GM23338 (cell line): ENCODE measurements around the gene NOL9. TPM values are rescaled to one million over a fixed set of nuclear protein-coding genes. Genes with fewer than 3 reads are reported as not detected.

ENCODE experiments used
- ATAC-seq: fragments of 200-7000 bp; cut with Tn5 transposase; 3 replicates; pipeline ENCODE4 v1.9.1; 2020
- DNase-seq: peaks from one replicate; pipeline ENCODE4 v3.0.0-alpha.2; 2015; ENCODE audit warnings: low spot score
- H2AFZ ChIP-seq: fragments of 200-600 bp; sonication (generic); 2 replicates; pipeline ENCODE4 v1.8.0; 2016; ENCODE audit warnings: antibody characterized with exemption, mild to moderate bottlenecking, moderate library complexity
- H3F3A ChIP-seq: fragments of 200-600 bp; sonication (generic); replicated peaks from 2 replicates; pipeline ENCODE4 v1.8.0; 2017; ENCODE audit warnings: antibody characterized with exemption, mixed run types, low read depth
- H3K27ac ChIP-seq: fragments of 200-600 bp; sonication (generic); 2 replicates; pipeline ENCODE4 v1.6.1; 2016; ENCODE audit warnings: low read depth
- H3K27me3 ChIP-seq: fragments of 200-600 bp; sonication (generic); 2 replicates; pipeline ENCODE4 v1.8.0; 2016; ENCODE audit warnings: mild to moderate bottlenecking, mixed run types, moderate library complexity; ENCODE audit not compliant: insufficient read depth
- H3K36me3 ChIP-seq: fragments of 200-600 bp; sonication (generic); 2 replicates; pipeline ENCODE4 v1.8.0; 2016; ENCODE audit warnings: mild to moderate bottlenecking; ENCODE audit not compliant: insufficient read depth
- H3K4me1 ChIP-seq: fragments of 200-600 bp; sonication (generic); 2 replicates; pipeline ENCODE4 v1.8.0; 2016; ENCODE audit warnings: mild to moderate bottlenecking, moderate library complexity; ENCODE audit not compliant: insufficient read depth
- H3K4me2 ChIP-seq: fragments of 200-600 bp; sonication (generic); 2 replicates; pipeline ENCODE4 v1.7.1; 2017; ENCODE audit warnings: mixed run types
- H3K4me3 ChIP-seq: fragments of 200-600 bp; sonication (generic); 2 replicates; pipeline ENCODE4 v1.6.1; 2016; ENCODE audit warnings: mixed run types
- H3K79me2 ChIP-seq: fragments of 200-600 bp; sonication (generic); replicated peaks from 2 replicates; pipeline ENCODE4 v1.8.0; 2017; ENCODE audit warnings: mild to moderate bottlenecking; ENCODE audit not compliant: insufficient read depth
- H3K9me2 ChIP-seq: fragments of 200-600 bp; sonication (generic); 2 replicates; pipeline ENCODE4 v1.8.0; 2017; ENCODE audit not compliant: insufficient read depth
- H4K20me1 ChIP-seq: fragments of 200-600 bp; sonication (generic); replicated peaks from 2 replicates; pipeline ENCODE4 v1.8.0; 2017; ENCODE audit warnings: mild to moderate bottlenecking; ENCODE audit not compliant: insufficient read depth
- H3K27ac Mint-ChIP-seq: 2 replicates; pipeline ENCODE4 v1.8.0; 2020; ENCODE audit warnings: inconsistent platforms, mild to moderate bottlenecking, moderate library complexity, mixed read lengths
- H3K27me3 Mint-ChIP-seq: 3 replicates; pipeline ENCODE4 v1.8.0; 2022; ENCODE audit warnings: low read depth, mild to moderate bottlenecking, moderate library complexity, mixed read lengths, inconsistent platforms; ENCODE audit not compliant: insufficient read depth, poor library complexity
- H3K36me3 Mint-ChIP-seq: 3 replicates; pipeline ENCODE4 v1.8.0; 2021; ENCODE audit warnings: low read depth, mild to moderate bottlenecking, inconsistent platforms, moderate library complexity, mixed read lengths
- H3K4me1 Mint-ChIP-seq: 3 replicates; pipeline ENCODE4 v1.8.0; 2020; ENCODE audit warnings: mild to moderate bottlenecking, inconsistent platforms, mixed read lengths
- H3K4me3 Mint-ChIP-seq: 3 replicates; pipeline ENCODE4 v1.8.0; 2021; ENCODE audit warnings: moderate library complexity, mild to moderate bottlenecking, inconsistent platforms, mixed read lengths
- H3K9me3 Mint-ChIP-seq: 3 replicates; pipeline ENCODE4 v1.8.0; 2020; ENCODE audit warnings: moderate library complexity, mild to moderate bottlenecking, inconsistent platforms, mixed read lengths
- CREB1 ChIP-seq: fragments of 250-450 bp; sonication (Bioruptor Pico); IDR thresholded peaks from 2 replicates; pipeline ENCODE4 v1.5.0; 2020; ENCODE audit warnings: low read depth, mild to moderate bottlenecking, moderate library complexity
- EZH2 ChIP-seq: fragments of 200-600 bp; sonication (generic); IDR thresholded peaks from one replicate; pipeline ENCODE4 v1.8.0; 2017; ENCODE audit warnings: antibody characterized with exemption, mild to moderate bottlenecking, low read depth; ENCODE audit not compliant: unreplicated experiment
- EZH2phosphoT487 ChIP-seq: fragments of 200-600 bp; sonication (generic); IDR thresholded peaks from one replicate; pipeline ENCODE4 v1.8.1; 2018; ENCODE audit warnings: antibody characterized with exemption; ENCODE audit not compliant: unreplicated experiment
- NANOG ChIP-seq: IDR thresholded peaks from 2 replicates; pipeline ENCODE4 v1.6.1; 2016; ENCODE audit warnings: antibody characterized with exemption, borderline replicate concordance
- POLR2AphosphoS5 ChIP-seq: IDR thresholded peaks from 2 replicates; pipeline ENCODE4 v1.6.1; 2016; ENCODE audit warnings: antibody characterized with exemption, low read depth
- STAT1 ChIP-seq: IDR thresholded peaks from one replicate; pipeline ENCODE4 v1.6.1; 2016; ENCODE audit warnings: antibody characterized with exemption; ENCODE audit not compliant: unreplicated experiment
- ZNF114 ChIP-seq: fragments of 250-450 bp; sonication (Bioruptor Pico); IDR thresholded peaks from 2 replicates; pipeline ENCODE4 v1.5.0; 2020; ENCODE audit warnings: mild to moderate bottlenecking, moderate library complexity
- ZNF331 ChIP-seq: fragments of 250-450 bp; sonication (Bioruptor Pico); IDR thresholded peaks from 2 replicates; pipeline ENCODE4 v1.5.0; 2020; ENCODE audit warnings: low read depth, mild to moderate bottlenecking, moderate library complexity
- polyA plus RNA-seq: library from polyadenylated mRNA; unstranded; fragments of >200 nt; fragmentation: Nextera tagmentation; extraction: Ambion mirVana; gene quantifications from 2 replicates; pipeline ENCODE4 v1.2.1, GENCODE V29; 2016
- total RNA-seq: library from RNA; depleted of rRNA; stranded (reverse); fragments of >200 nt; shearing (Covaris generic); gene quantifications from 2 replicates; pipeline ENCODE4 v1.2.3, GENCODE V29; 2014
- TF ChIP-seq, protein P1 (sequence below): fragments of 250-450 bp; sonication (Bioruptor Pico); IDR thresholded peaks from 2 replicates; pipeline ENCODE4 v1.5.0; 2020; ENCODE audit warnings: mild to moderate bottlenecking, moderate library complexity
- TF ChIP-seq, protein P2 (sequence below): IDR thresholded peaks from one replicate; pipeline ENCODE4 v1.6.1; 2018; ENCODE audit warnings: antibody characterized with exemption; ENCODE audit not compliant: unreplicated experiment
- TF ChIP-seq, protein P3 (sequence below): IDR thresholded peaks from 2 replicates; pipeline ENCODE4 v1.6.1; 2016; ENCODE audit warnings: antibody characterized with exemption
- TF ChIP-seq, protein P4 (sequence below), 2 experiments: fragments of 200-600 bp in 1 of 2; sonication (generic) in 1 of 2; conservative IDR thresholded peaks; 2 replicates each; pipeline versions ENCODE4 v1.5.1 to v1.6.1; 2016 to 2017; ENCODE audit warnings: antibody characterized with exemption in 2 of 2, low read depth in 2 of 2, mild to moderate bottlenecking in 2 of 2, moderate library complexity in 1 of 2

The NOL9 gene
- total and polyA plus RNA-seq, 2 experiments from 2014 or later, result 13.2 to 48.5 TPM

DNA sequence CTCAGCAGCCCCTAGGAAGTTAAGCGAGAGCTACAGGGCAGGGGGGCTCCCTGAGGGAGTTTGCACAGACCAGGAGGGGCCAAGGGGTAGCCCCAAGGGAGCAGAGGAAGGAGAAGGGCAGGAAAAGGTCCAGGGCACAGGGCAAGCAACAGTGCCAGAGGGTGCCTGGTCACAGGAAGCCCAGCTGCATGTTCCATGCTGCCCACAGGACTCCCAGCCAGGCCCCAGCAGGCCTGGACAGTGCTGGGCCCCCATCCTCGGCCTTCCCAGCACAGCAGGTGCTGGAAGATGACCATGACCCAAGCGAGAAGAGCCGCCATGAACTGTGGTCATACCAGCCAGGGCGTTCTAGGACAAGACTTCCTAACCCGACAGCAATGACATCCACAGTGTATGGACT lies 37.3 kb upstream of the NOL9 start (continued):
- no peak for TF ChIP-seq EZH2phosphoT487
- TF ChIP-seq ZNF114, result no peak
- no peak for TF ChIP-seq NANOG
- TF ChIP-seq POLR2AphosphoS5, result no peak
- TF ChIP-seq STAT1, result no peak

DNA sequence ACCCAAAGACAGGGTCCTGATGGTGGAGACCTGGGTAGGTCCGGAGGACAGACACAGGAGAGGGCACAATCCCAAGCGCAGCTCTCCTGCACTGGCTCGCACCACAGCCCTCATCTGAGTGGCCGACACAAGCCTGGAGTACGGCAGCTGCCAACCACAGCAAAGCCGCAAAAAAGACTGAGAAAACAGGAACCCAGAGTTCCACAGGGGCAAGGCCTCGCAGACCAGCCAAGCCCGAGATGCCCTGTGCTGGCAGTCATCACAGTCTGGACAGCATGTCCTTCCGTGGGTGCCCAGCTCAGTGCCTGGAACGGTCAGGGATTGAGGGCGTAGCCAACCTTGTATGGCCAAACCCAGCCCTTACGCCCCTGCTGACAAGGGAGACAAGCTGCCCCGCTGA lies 36.9 kb upstream of the NOL9 start:
- no peak overlapping the region for H3K4me3 Mint-ChIP-seq
- peaks cover 14% of the 10 kb centered on the region for H3K27me3 Mint-ChIP-seq
- H3K27ac ChIP-seq, result no peak overlapping the region
- peaks cover 9% of the 10 kb centered on the region; the same call in 1 of the 2 replicates for H3K36me3 ChIP-seq
- H4K20me1 ChIP-seq, result peaks cover 26% of the 10 kb centered on the region; the same call in 1 of the 2 replicates
- no peaks in the 10 kb centered on the region for H3K9me2 ChIP-seq
- no peak overlapping the region for H3K4me2 ChIP-seq
- DNase-seq (no peak), ATAC-seq (no peak)
- peaks cover 44% of the 10 kb centered on the region for H3K36me3 Mint-ChIP-seq
- no peaks in the 10 kb centered on the region for H3K9me3 Mint-ChIP-seq
- peaks cover 14% of the 10 kb centered on the region; the same call in 1 of the 2 replicates for H3F3A ChIP-seq
- TF ChIP-seq, protein P1, sequence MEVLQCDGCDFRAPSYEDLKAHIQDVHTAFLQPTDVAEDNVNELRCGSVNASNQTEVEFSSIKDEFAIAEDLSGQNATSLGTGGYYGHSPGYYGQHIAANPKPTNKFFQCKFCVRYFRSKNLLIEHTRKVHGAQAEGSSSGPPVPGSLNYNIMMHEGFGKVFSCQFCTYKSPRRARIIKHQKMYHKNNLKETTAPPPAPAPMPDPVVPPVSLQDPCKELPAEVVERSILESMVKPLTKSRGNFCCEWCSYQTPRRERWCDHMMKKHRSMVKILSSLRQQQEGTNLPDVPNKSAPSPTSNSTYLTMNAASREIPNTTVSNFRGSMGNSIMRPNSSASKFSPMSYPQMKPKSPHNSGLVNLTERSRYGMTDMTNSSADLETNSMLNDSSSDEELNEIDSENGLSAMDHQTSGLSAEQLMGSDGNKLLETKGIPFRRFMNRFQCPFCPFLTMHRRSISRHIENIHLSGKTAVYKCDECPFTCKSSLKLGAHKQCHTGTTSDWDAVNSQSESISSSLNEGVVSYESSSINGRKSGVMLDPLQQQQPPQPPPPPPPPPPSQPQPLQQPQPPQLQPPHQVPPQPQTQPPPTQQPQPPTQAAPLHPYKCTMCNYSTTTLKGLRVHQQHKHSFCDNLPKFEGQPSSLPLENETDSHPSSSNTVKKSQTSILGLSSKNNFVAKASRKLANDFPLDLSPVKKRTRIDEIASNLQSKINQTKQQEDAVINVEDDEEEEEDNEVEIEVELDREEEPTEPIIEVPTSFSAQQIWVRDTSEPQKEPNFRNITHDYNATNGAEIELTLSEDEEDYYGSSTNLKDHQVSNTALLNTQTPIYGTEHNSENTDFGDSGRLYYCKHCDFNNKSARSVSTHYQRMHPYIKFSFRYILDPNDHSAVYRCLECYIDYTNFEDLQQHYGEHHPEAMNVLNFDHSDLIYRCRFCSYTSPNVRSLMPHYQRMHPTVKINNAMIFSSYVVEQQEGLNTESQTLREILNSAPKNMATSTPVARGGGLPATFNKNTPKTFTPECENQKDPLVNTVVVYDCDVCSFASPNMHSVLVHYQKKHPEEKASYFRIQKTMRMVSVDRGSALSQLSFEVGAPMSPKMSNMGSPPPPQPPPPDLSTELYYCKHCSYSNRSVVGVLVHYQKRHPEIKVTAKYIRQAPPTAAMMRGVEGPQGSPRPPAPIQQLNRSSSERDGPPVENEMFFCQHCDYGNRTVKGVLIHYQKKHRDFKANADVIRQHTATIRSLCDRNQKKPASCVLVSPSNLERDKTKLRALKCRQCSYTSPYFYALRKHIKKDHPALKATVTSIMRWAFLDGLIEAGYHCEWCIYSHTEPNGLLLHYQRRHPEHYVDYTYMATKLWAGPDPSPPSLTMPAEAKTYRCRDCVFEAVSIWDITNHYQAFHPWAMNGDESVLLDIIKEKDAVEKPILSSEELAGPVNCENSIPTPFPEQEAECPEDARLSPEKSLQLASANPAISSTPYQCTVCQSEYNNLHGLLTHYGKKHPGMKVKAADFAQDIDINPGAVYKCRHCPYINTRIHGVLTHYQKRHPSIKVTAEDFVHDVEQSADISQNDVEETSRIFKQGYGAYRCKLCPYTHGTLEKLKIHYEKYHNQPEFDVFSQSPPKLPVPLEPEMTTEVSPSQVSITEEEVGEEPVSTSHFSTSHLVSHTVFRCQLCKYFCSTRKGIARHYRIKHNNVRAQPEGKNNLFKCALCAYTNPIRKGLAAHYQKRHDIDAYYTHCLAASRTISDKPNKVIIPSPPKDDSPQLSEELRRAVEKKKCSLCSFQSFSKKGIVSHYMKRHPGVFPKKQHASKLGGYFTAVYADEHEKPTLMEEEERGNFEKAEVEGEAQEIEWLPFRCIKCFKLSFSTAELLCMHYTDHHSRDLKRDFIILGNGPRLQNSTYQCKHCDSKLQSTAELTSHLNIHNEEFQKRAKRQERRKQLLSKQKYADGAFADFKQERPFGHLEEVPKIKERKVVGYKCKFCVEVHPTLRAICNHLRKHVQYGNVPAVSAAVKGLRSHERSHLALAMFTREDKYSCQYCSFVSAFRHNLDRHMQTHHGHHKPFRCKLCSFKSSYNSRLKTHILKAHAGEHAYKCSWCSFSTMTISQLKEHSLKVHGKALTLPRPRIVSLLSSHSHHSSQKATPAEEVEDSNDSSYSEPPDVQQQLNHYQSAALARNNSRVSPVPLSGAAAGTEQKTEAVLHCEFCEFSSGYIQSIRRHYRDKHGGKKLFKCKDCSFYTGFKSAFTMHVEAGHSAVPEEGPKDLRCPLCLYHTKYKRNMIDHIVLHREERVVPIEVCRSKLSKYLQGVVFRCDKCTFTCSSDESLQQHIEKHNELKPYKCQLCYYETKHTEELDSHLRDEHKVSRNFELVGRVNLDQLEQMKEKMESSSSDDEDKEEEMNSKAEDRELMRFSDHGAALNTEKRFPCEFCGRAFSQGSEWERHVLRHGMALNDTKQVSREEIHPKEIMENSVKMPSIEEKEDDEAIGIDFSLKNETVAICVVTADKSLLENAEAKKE (CRISPR knock-in tag), result no peak
- TF ChIP-seq, protein P2, sequence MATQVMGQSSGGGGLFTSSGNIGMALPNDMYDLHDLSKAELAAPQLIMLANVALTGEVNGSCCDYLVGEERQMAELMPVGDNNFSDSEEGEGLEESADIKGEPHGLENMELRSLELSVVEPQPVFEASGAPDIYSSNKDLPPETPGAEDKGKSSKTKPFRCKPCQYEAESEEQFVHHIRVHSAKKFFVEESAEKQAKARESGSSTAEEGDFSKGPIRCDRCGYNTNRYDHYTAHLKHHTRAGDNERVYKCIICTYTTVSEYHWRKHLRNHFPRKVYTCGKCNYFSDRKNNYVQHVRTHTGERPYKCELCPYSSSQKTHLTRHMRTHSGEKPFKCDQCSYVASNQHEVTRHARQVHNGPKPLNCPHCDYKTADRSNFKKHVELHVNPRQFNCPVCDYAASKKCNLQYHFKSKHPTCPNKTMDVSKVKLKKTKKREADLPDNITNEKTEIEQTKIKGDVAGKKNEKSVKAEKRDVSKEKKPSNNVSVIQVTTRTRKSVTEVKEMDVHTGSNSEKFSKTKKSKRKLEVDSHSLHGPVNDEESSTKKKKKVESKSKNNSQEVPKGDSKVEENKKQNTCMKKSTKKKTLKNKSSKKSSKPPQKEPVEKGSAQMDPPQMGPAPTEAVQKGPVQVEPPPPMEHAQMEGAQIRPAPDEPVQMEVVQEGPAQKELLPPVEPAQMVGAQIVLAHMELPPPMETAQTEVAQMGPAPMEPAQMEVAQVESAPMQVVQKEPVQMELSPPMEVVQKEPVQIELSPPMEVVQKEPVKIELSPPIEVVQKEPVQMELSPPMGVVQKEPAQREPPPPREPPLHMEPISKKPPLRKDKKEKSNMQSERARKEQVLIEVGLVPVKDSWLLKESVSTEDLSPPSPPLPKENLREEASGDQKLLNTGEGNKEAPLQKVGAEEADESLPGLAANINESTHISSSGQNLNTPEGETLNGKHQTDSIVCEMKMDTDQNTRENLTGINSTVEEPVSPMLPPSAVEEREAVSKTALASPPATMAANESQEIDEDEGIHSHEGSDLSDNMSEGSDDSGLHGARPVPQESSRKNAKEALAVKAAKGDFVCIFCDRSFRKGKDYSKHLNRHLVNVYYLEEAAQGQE, result no peak
- TF ChIP-seq EZH2phosphoT487, result no peak
- TF ChIP-seq, protein P3, sequence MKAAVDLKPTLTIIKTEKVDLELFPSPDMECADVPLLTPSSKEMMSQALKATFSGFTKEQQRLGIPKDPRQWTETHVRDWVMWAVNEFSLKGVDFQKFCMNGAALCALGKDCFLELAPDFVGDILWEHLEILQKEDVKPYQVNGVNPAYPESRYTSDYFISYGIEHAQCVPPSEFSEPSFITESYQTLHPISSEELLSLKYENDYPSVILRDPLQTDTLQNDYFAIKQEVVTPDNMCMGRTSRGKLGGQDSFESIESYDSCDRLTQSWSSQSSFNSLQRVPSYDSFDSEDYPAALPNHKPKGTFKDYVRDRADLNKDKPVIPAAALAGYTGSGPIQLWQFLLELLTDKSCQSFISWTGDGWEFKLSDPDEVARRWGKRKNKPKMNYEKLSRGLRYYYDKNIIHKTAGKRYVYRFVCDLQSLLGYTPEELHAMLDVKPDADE, result no peak
- no peak for TF ChIP-seq POLR2AphosphoS5
- no peak for TF ChIP-seq CREB1 (CRISPR knock-in tag)
- no peak for TF ChIP-seq ZNF331 (CRISPR knock-in tag)
- TF ChIP-seq NANOG, result no peak
- TF ChIP-seq, protein P4, sequence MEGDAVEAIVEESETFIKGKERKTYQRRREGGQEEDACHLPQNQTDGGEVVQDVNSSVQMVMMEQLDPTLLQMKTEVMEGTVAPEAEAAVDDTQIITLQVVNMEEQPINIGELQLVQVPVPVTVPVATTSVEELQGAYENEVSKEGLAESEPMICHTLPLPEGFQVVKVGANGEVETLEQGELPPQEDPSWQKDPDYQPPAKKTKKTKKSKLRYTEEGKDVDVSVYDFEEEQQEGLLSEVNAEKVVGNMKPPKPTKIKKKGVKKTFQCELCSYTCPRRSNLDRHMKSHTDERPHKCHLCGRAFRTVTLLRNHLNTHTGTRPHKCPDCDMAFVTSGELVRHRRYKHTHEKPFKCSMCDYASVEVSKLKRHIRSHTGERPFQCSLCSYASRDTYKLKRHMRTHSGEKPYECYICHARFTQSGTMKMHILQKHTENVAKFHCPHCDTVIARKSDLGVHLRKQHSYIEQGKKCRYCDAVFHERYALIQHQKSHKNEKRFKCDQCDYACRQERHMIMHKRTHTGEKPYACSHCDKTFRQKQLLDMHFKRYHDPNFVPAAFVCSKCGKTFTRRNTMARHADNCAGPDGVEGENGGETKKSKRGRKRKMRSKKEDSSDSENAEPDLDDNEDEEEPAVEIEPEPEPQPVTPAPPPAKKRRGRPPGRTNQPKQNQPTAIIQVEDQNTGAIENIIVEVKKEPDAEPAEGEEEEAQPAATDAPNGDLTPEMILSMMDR (conservative IDR thresholded peaks at IDR 0.05; ENCODE audit: low read depth in 2 of 2), result no peak
- no peak for TF ChIP-seq EZH2
- TF ChIP-seq STAT1, result no peak
- H3K4me3 ChIP-seq, result no peak overlapping the region
- H2AFZ ChIP-seq, result no peak overlapping the region
- no peaks in the 10 kb centered on the region for H3K4me1 ChIP-seq
- H3K27ac Mint-ChIP-seq, result no peak overlapping the region
- no peaks in the 10 kb centered on the region for H3K79me2 ChIP-seq
- H3K27me3 ChIP-seq, result no peaks in the 10 kb centered on the region
- no peaks in the 10 kb centered on the region for H3K4me1 Mint-ChIP-seq
